ENCODE measurements around the gene MACROD2.

DNA sequence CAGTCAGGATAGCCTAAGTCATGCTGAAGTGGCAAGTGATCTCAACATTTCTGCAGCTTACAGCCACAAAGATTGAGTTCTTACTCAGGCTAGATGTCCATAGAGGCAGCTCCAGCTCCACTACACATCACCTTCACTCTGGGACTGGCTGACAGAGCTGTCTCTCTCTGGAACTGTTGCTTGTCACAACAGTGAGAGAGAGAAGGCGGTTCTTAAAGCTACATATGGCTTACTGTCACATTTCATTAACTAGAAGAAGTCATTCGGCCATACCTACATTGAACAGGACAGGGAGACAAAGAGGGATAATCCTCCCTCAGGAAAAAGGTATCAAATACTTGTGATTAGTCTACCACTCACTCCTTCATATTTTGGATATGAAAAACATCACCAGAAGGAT lies 1257.0 kb downstream of the MACROD2 start:
- TF ChIP-seq POLR2AphosphoS5 (IDR thresholded peaks at IDR 0.05) (no peak), POLR2A (IDR thresholded peaks at IDR 0.05) (no peak)
- TF ChIP-seq, protein P1, sequence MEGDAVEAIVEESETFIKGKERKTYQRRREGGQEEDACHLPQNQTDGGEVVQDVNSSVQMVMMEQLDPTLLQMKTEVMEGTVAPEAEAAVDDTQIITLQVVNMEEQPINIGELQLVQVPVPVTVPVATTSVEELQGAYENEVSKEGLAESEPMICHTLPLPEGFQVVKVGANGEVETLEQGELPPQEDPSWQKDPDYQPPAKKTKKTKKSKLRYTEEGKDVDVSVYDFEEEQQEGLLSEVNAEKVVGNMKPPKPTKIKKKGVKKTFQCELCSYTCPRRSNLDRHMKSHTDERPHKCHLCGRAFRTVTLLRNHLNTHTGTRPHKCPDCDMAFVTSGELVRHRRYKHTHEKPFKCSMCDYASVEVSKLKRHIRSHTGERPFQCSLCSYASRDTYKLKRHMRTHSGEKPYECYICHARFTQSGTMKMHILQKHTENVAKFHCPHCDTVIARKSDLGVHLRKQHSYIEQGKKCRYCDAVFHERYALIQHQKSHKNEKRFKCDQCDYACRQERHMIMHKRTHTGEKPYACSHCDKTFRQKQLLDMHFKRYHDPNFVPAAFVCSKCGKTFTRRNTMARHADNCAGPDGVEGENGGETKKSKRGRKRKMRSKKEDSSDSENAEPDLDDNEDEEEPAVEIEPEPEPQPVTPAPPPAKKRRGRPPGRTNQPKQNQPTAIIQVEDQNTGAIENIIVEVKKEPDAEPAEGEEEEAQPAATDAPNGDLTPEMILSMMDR (IDR thresholded peaks at IDR 0.05) = no peak
